Astrocyte (in vitro differentiated cells and primary cell): ENCODE data around the gene P2RY12. TPM values are rescaled to one million over a fixed set of nuclear protein-coding genes. Genes with fewer than 3 reads are reported as not detected.

ENCODE experiments used
- DNase-seq: peaks from one replicate; pipeline ENCODE4 v3.0.0-alpha.2; 2010; ENCODE audit warnings: low read depth
- FAIRE-seq: peaks from 2 replicates; lab custom pipeline; 2011; peaks lifted over from hg19 to GRCh38; lab: Jason Lieb, UNC
- H2AFZ ChIP-seq: 2 replicates; pipeline ENCODE4 v1.6.0; 2012; ENCODE audit warnings: low read depth, low read length, inconsistent platforms
- H3K27ac ChIP-seq: 2 replicates; pipeline ENCODE4 v1.5.1; 2011; ENCODE audit warnings: low read depth, low read length, inconsistent platforms
- H3K27me3 ChIP-seq: 2 replicates; pipeline ENCODE4 v1.6.0; 2011; ENCODE audit warnings: low read length, inconsistent platforms; ENCODE audit not compliant: insufficient read depth
- H3K36me3 ChIP-seq: 2 replicates; pipeline ENCODE4 v1.5.1; 2011; ENCODE audit warnings: low read length, inconsistent platforms; ENCODE audit not compliant: insufficient read depth
- H3K4me1 ChIP-seq: 2 replicates; pipeline ENCODE4 v1.5.1; 2011; ENCODE audit warnings: low read length, inconsistent platforms; ENCODE audit not compliant: insufficient read depth
- H3K4me2 ChIP-seq: 2 replicates; pipeline ENCODE4 v1.6.0; 2012; ENCODE audit warnings: low read length, inconsistent platforms
- H3K4me3 ChIP-seq: 2 replicates; pipeline ENCODE4 v1.5.1; 2011; ENCODE audit warnings: low read depth, mild to moderate bottlenecking, low read length, inconsistent platforms; ENCODE audit not compliant: insufficient read depth
- H3K79me2 ChIP-seq: 2 replicates; pipeline ENCODE4 v1.6.0; 2012; ENCODE audit warnings: mild to moderate bottlenecking, low read length, inconsistent platforms; ENCODE audit not compliant: insufficient read depth
- H3K9ac ChIP-seq: 2 replicates; pipeline ENCODE4 v1.6.0; 2012; ENCODE audit warnings: mild to moderate bottlenecking, low read length, inconsistent platforms
- H3K9me3 ChIP-seq: 2 replicates; pipeline ENCODE4 v1.5.1; 2012; ENCODE audit warnings: low read depth, mild to moderate bottlenecking, low read length, inconsistent platforms; ENCODE audit not compliant: insufficient read depth
- H4K20me1 ChIP-seq: 2 replicates; pipeline ENCODE4 v1.6.0; 2012; ENCODE audit warnings: low read length, inconsistent platforms; ENCODE audit not compliant: insufficient read depth
- H3K27ac Mint-ChIP-seq: one replicate; pipeline ENCODE4 v1.8.0; 2021; ENCODE audit warnings: mild to moderate bottlenecking, mixed read lengths; ENCODE audit not compliant: unreplicated experiment
- H3K27me3 Mint-ChIP-seq: one replicate; pipeline ENCODE4 v1.8.0; 2021; ENCODE audit warnings: low read depth, mixed read lengths; ENCODE audit not compliant: unreplicated experiment
- H3K36me3 Mint-ChIP-seq: one replicate; pipeline ENCODE4 v1.8.0; 2021; ENCODE audit warnings: low read depth, mixed read lengths; ENCODE audit not compliant: unreplicated experiment
- H3K4me1 Mint-ChIP-seq: one replicate; pipeline ENCODE4 v1.8.0; 2021; ENCODE audit warnings: low read depth, mixed read lengths; ENCODE audit not compliant: unreplicated experiment
- H3K4me3 Mint-ChIP-seq: one replicate; pipeline ENCODE4 v1.8.0; 2021; ENCODE audit warnings: mild to moderate bottlenecking, moderate library complexity, mixed read lengths; ENCODE audit not compliant: unreplicated experiment
- H3K9me3 Mint-ChIP-seq: one replicate; pipeline ENCODE4 v1.8.0; 2021; ENCODE audit warnings: mild to moderate bottlenecking, mixed read lengths; ENCODE audit not compliant: unreplicated experiment
- CTCF ChIP-seq: IDR thresholded peaks from 2 replicates; pipeline ENCODE4 v1.5.1; 2011; ENCODE audit warnings: low read depth, mild to moderate bottlenecking, inconsistent platforms, low read length, moderate library complexity; ENCODE audit not compliant: insufficient read depth
- EZH2 ChIP-seq: IDR thresholded peaks from 2 replicates; pipeline ENCODE4 v1.6.1; 2012; ENCODE audit warnings: mild to moderate bottlenecking, low read length, inconsistent platforms; ENCODE audit not compliant: insufficient read depth
- total RNA-seq: library from RNA; stranded (reverse); gene quantifications from 2 replicates; pipeline ENCODE4 v1.2.1, GENCODE V29; 2021

Gene P2RY12
- total RNA-seq, 1 donor from 2014 or later = not detected

- no peaks in the 10 kb centered on the region for H4K20me1 ChIP-seq
- no peak overlapping the region for H3K9ac ChIP-seq
- H3K79me2 ChIP-seq = no peaks in the 10 kb centered on the region
- no peak overlapping the region for H3K4me3 ChIP-seq
- H3K9me3 Mint-ChIP-seq = no peaks in the 10 kb centered on the region
- H3K36me3 Mint-ChIP-seq = peaks cover 6% of the 10 kb centered on the region
- FAIRE-seq (peak; percentile 20), DNase-seq (peak; percentile 59)
- peak overlapping the region; percentile 76 for H3K4me3 Mint-ChIP-seq
- H3K9me3 ChIP-seq = no peaks in the 10 kb centered on the region
- no peaks in the 10 kb centered on the region for H3K27me3 ChIP-seq
- no peak overlapping the region for H2AFZ ChIP-seq
- no peak overlapping the region for H3K27ac ChIP-seq
- no peaks in the 10 kb centered on the region for H3K27me3 Mint-ChIP-seq
- H3K27ac Mint-ChIP-seq = peak overlapping the region; percentile 83
- no peak for TF ChIP-seq EZH2
- no peaks in the 10 kb centered on the region for H3K36me3 ChIP-seq
- peaks cover 23% of the 10 kb centered on the region for H3K4me1 Mint-ChIP-seq
- H3K4me2 ChIP-seq = no peak overlapping the region
- H3K4me1 ChIP-seq = peaks cover 3% of the 10 kb centered on the region
Observed at GRCh38 chr3:151315136-151315535, 69.4 kb downstream of the P2RY12 start.

GRCh38 chr3:151314593-151314992, 70.0 kb downstream of the P2RY12 start:
- Histone ChIP-seq H3K27me3 (no peaks in the 10 kb centered on the region), H3K9me3 (no peaks in the 10 kb centered on the region), H3K4me3 (no peak overlapping the region), H3K4me2 (no peak overlapping the region), H3K79me2 (no peaks in the 10 kb centered on the region), H3K4me1 (peaks cover 3% of the 10 kb centered on the region), H2AFZ (no peak overlapping the region), H4K20me1 (no peaks in the 10 kb centered on the region), H3K36me3 (no peaks in the 10 kb centered on the region), H3K27ac (no peak overlapping the region), H3K9ac (no peak overlapping the region)
- Mint-ChIP-seq H3K4me1 (peaks cover 24% of the 10 kb centered on the region), H3K9me3 (no peaks in the 10 kb centered on the region), H3K36me3 (peaks cover 6% of the 10 kb centered on the region), H3K27me3 (no peaks in the 10 kb centered on the region), H3K27ac (peak overlapping the region; percentile 83), H3K4me3 (peak overlapping the region; percentile 76)
- no peak for TF ChIP-seq CTCF
- TF ChIP-seq EZH2 = no peak
- DNase-seq = no peak
- no peak for FAIRE-seq

GRCh38 chr3:151314137-151314536, 70.4 kb downstream of the P2RY12 start:
- no peak overlapping the region for H3K27ac ChIP-seq
- Mint-ChIP-seq H3K4me1 (peaks cover 27% of the 10 kb centered on the region), H3K4me3 (peak overlapping the region; percentile 71), H3K27me3 (no peaks in the 10 kb centered on the region), H3K36me3 (peaks cover 6% of the 10 kb centered on the region), H3K27ac (no peak overlapping the region), H3K9me3 (no peaks in the 10 kb centered on the region)
- H3K4me1 ChIP-seq = peaks cover 3% of the 10 kb centered on the region
- H3K4me2 ChIP-seq = no peak overlapping the region
- TF ChIP-seq CTCF = no peak
- no peak for TF ChIP-seq EZH2
- no peaks in the 10 kb centered on the region for H3K27me3 ChIP-seq
- H3K4me3 ChIP-seq = no peak overlapping the region
- no peak overlapping the region for H2AFZ ChIP-seq
- H3K79me2 ChIP-seq = no peaks in the 10 kb centered on the region
- H3K9me3 ChIP-seq = no peaks in the 10 kb centered on the region
- DNase-seq (no peak), FAIRE-seq (no peak)
- H3K36me3 ChIP-seq = no peaks in the 10 kb centered on the region
- no peak overlapping the region for H3K9ac ChIP-seq
- no peaks in the 10 kb centered on the region for H4K20me1 ChIP-seq
